Caco-2 (cell line): ENCODE measurements around the gene KIAA1755. TPM values are rescaled to one million over a fixed set of nuclear protein-coding genes. Genes with fewer than 3 reads are reported as not detected.

ENCODE experiments used
- BruUV-seq: library from RNA; stranded (reverse); fragments of 400-500 nt; replicated peaks from 2 replicates; lab custom pipeline; 2021; lab: Mats Ljungman, UMichigan
- CTCF ChIA-PET: fragments of 300-600 bp; sonication (Branson Sonifier 250); formaldehyde crosslinking; loops from one replicate; lab custom pipeline; 2022; ENCODE audit warnings: antibody characterized with exemption; lab: Charles Lee
- POLR2A ChIA-PET: fragments of 300-600 bp; sonication (Branson Sonifier 250); formaldehyde crosslinking; loops from one replicate; lab custom pipeline; 2022; ENCODE audit warnings: antibody characterized with exemption; lab: Charles Lee
- DNase-seq, 2 experiments: peaks; one replicate each; pipeline versions ENCODE4 v3.0.0 to v3.0.0-alpha.2; 2020 to 2022
- H3K27me3 ChIP-seq: replicated peaks from 2 replicates; pipeline ENCODE4 v1.6.0; 2011; ENCODE audit warnings: low read length; ENCODE audit not compliant: control insufficient read depth, insufficient read depth
- H3K36me3 ChIP-seq: 2 replicates; pipeline ENCODE4 v1.5.1; 2011; ENCODE audit warnings: low read length; ENCODE audit not compliant: control insufficient read depth, insufficient read depth
- H3K4me1 ChIP-seq: fragments of 250-450 bp; sonication (Bioruptor Pico); 2 replicates; pipeline ENCODE4 v1.5.1; 2020; ENCODE audit warnings: mild to moderate bottlenecking
- H3K4me3 ChIP-seq: 2 replicates; pipeline ENCODE4 v1.5.1; 2011; ENCODE audit warnings: low read depth, mild to moderate bottlenecking, control low read depth, low read length
- H3K9me3 ChIP-seq: fragments of 250-450 bp; sonication (Bioruptor Pico); 2 replicates; pipeline ENCODE4 v1.5.1; 2020; ENCODE audit warnings: mild to moderate bottlenecking, moderate library complexity
- H3K27ac Mint-ChIP-seq: one replicate; pipeline ENCODE4 v1.8.0; 2022; ENCODE audit warnings: mixed read lengths; ENCODE audit not compliant: unreplicated experiment
- H3K27me3 Mint-ChIP-seq: one replicate; pipeline ENCODE4 v1.8.0; 2022; ENCODE audit warnings: mixed read lengths; ENCODE audit not compliant: insufficient read depth, unreplicated experiment
- H3K36me3 Mint-ChIP-seq: one replicate; pipeline ENCODE4 v1.8.0; 2022; ENCODE audit warnings: mild to moderate bottlenecking, mixed read lengths; ENCODE audit not compliant: insufficient read depth, unreplicated experiment
- H3K4me1 Mint-ChIP-seq: one replicate; pipeline ENCODE4 v1.8.0; 2022; ENCODE audit warnings: low read depth, mixed read lengths; ENCODE audit not compliant: unreplicated experiment
- H3K4me3 Mint-ChIP-seq: one replicate; pipeline ENCODE4 v1.8.0; 2022; ENCODE audit warnings: mild to moderate bottlenecking, moderate library complexity, mixed read lengths; ENCODE audit not compliant: unreplicated experiment
- H3K9me3 Mint-ChIP-seq: one replicate; pipeline ENCODE4 v1.8.0; 2022; ENCODE audit warnings: mixed read lengths; ENCODE audit not compliant: unreplicated experiment
- CTCF ChIP-seq, 2 experiments: fragments of 200-600 bp in 1 of 2; IDR thresholded peaks; 1 replicate in 1 of 2; 2 replicates in 1 of 2; pipeline versions ENCODE4 v1.5.1 to v1.8.0; 2011 to 2022; ENCODE audit warnings: antibody characterized with exemption in 1 of 2, control low read depth in 1 of 2, inconsistent platforms in 1 of 2, low read depth in 1 of 2, low read length in 1 of 2, mild to moderate bottlenecking in 1 of 2, moderate library complexity in 1 of 2; ENCODE audit not compliant: insufficient read depth in 1 of 2, severe bottlenecking in 1 of 2, unreplicated experiment in 1 of 2
- intact Hi-C: fragments of 100-400 bp; cut with micrococcal nuclease; formaldehyde crosslinking; loops from one replicate; pipeline ENCODE4 v1.10.0; 2022; ENCODE audit not compliant: unreplicated experiment
- total RNA-seq: library from RNA; stranded (reverse); gene quantifications from 2 replicates; pipeline ENCODE4 v1.2.3, GENCODE V29; 2022

The KIAA1755 gene
- total RNA-seq, 1 experiment from 2014 or later: 0.20 TPM

DNA sequence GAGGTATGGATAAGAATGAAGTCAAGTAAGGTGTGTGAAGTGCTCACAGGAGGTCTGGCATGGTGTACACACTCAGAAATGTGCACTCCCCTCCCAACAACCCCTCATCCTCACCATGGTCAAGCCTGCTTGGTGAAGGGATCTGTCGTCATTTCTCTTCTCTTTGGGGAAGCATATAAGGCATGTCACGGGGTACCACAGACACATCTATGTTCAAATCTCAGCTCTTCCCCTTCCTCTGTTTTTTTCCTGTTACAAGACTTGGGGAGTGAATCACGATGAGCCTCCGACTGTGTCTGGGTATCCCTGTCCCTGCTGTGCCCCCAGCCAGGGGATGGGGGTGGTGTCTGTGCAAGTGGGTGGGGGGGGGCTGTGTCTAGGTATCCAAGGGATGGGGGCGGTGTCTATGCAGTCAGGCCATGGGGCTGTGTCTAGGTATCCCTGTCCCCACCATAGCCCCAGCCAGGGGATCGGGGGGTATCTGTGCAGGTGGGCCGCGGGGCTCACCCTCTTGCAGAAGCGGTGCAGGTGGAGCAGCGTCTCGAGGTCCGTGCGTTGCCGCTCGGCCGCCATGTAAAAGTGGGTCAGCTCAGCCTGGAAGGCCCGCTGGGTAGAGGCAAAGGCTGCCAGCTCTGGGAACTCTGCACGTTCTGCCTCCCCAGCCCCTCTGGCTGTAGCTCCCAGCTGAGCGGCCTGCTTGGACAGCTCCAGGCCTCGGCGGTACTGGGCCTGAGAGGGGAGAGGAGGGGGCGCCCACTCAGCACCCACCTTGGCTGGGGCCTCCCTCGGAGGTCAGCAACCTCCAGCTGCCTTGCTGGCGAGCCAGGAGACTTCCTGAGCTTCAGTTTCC, 43.6 kb downstream of the KIAA1755 start:
- peaks cover 13% of the 10 kb centered on the region for H3K4me1 ChIP-seq
- Mint-ChIP-seq H3K27me3 (no peaks in the 10 kb centered on the region), H3K27ac (no peak overlapping the region), H3K4me1 (no peaks in the 10 kb centered on the region), H3K36me3 (no peaks in the 10 kb centered on the region), H3K9me3 (no peaks in the 10 kb centered on the region), H3K4me3 (no peak overlapping the region)
- intact Hi-C loops: no loop called here
- BruUV-seq: no TSS peak
- no peak for DNase-seq
- no peak for TF ChIP-seq CTCF (IDR thresholded peaks at IDR 0.05; ENCODE audit: insufficient read depth in 1 of 2, low read depth in 1 of 2, low read length in 1 of 2, severe bottlenecking in 1 of 2, unreplicated experiment in 1 of 2)
- ChIA-PET CTCF (interaction anchor here (0.6 to 5.7 kb wide), 8 partner anchors 10 to 166 kb away, joined by 3 to 147 read pairs (median 4); no protein-coding TSS in a partner anchor), POLR2A (no interaction called here)
- no peaks in the 10 kb centered on the region for H3K27me3 ChIP-seq
- H3K4me3 ChIP-seq: no peak overlapping the region
- no peaks in the 10 kb centered on the region for H3K36me3 ChIP-seq
- H3K9me3 ChIP-seq: no peaks in the 10 kb centered on the region

- DNase-seq: no peak
- BruUV-seq: no TSS peak
- H3K27me3 Mint-ChIP-seq: no peaks in the 10 kb centered on the region
- Histone ChIP-seq H3K27me3 (no peaks in the 10 kb centered on the region), H3K4me3 (no peak overlapping the region), H3K4me1 (peaks cover 13% of the 10 kb centered on the region), H3K36me3 (no peaks in the 10 kb centered on the region), H3K9me3 (no peaks in the 10 kb centered on the region)
- H3K27ac Mint-ChIP-seq: no peak overlapping the region
- no peaks in the 10 kb centered on the region for H3K4me1 Mint-ChIP-seq
- H3K36me3 Mint-ChIP-seq: no peaks in the 10 kb centered on the region
- intact Hi-C loops: no loop called here
- POLR2A ChIA-PET: no interaction called here
- H3K9me3 Mint-ChIP-seq: no peaks in the 10 kb centered on the region
- CTCF ChIA-PET: interaction anchor here (0.9 to 2.2 kb wide), 3 partner anchors 29 to 159 kb away, joined by 3 to 11 read pairs (median 3); no protein-coding TSS in a partner anchor
- no peak overlapping the region for H3K4me3 Mint-ChIP-seq
- no peak for TF ChIP-seq CTCF (IDR thresholded peaks at IDR 0.05; ENCODE audit: insufficient read depth in 1 of 2, low read depth in 1 of 2, low read length in 1 of 2, severe bottlenecking in 1 of 2, unreplicated experiment in 1 of 2)
Observed at GRCh38 chr20:38216201-38216600, 44.3 kb downstream of the KIAA1755 start.

DNA sequence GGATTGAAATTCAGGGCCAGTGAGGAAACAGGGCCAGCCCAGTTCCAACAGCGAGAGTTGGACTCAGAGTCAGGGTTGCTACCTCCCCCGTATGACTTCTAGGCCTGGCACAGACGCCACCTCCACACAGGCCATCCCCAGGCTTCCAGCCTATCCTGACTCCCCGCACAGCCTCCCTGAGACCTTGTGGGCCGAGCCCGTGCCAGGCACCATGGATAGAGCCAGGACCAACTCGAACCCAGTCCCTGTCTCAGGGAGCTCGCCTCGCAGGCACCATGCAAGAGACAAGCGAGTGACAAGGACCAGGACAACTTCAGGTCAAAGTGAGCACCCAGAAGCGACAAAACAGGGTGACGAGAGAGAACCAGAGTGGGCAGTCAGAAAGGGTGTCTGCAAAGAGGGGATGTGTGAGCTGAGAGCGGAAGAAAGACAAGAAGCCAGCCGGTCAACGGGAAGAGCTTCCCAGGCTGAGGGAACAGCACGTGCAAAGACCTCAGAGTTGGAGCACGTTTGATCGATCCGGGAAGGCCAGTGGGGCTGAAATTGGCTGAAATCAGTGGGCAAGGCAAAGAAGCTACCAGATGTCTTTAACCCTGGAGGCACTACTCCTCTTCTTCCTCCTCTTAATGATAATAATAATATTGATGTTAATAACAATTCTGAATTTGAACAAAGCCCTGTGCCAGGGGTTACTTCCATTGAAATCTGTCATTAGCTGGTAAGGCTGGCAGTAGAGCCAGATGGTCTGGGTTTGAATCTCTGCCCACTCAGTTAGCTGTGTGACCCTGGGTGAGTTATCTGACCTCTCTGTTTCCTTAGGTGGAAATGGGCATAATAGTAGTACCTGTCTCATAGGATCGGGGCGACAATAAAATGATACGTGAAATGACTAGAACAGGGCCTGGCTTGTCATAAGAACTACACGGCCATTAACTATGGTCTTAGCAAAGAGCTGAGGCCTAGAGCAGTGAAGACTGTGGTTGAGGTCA, 45.0 kb downstream of the KIAA1755 start:
- no peaks in the 10 kb centered on the region for H3K27me3 ChIP-seq
- Mint-ChIP-seq H3K27ac (no peak overlapping the region), H3K36me3 (no peaks in the 10 kb centered on the region), H3K27me3 (no peaks in the 10 kb centered on the region), H3K9me3 (no peaks in the 10 kb centered on the region), H3K4me3 (no peak overlapping the region), H3K4me1 (no peaks in the 10 kb centered on the region)
- CTCF ChIA-PET: interaction anchor here (0.8 to 2.2 kb wide), 6 partner anchors 21 to 159 kb away, joined by 3 to 11 read pairs (median 3); no protein-coding TSS in a partner anchor
- BruUV-seq: no TSS peak
- peak in 1 of 2 experiments; percentile 2 for TF ChIP-seq CTCF (IDR thresholded peaks at IDR 0.05; ENCODE audit: insufficient read depth in 1 of 2, low read depth in 1 of 2, low read length in 1 of 2, severe bottlenecking in 1 of 2, unreplicated experiment in 1 of 2)
- DNase-seq: no peak
- POLR2A ChIA-PET: interaction anchor here (0.7 kb wide), 1 partner anchor 223 kb away, joined by 4 read pairs; no protein-coding TSS in a partner anchor
- intact Hi-C loops: no loop called here
- H3K4me3 ChIP-seq: no peak overlapping the region
- H3K4me1 ChIP-seq: peaks cover 13% of the 10 kb centered on the region
- H3K9me3 ChIP-seq: no peaks in the 10 kb centered on the region
- no peaks in the 10 kb centered on the region for H3K36me3 ChIP-seq
